HL-60 (cell line): Measurements from ENCODE around the gene HSDL1.

Experiments used
- CTCF ChIP-seq: IDR thresholded peaks from one replicate; pipeline ENCODE4 v1.5.1; 2011; ENCODE audit warnings: low read length, control low read depth, inconsistent platforms; ENCODE audit not compliant: insufficient read depth
- GABPA ChIP-seq: IDR thresholded peaks from 2 replicates; pipeline ENCODE4 v1.6.1; 2012; ENCODE audit warnings: low read depth
- POLR2AphosphoS5 ChIP-seq: IDR thresholded peaks from 2 replicates; pipeline ENCODE4 v1.6.1; 2012; ENCODE audit warnings: low read depth
- REST ChIP-seq: IDR thresholded peaks from 2 replicates; pipeline ENCODE4 v1.6.1; 2012; ENCODE audit warnings: low read depth; ENCODE audit not compliant: insufficient replicate concordance
- SPI1 ChIP-seq: IDR thresholded peaks from 2 replicates; pipeline ENCODE4 v1.6.1; 2012; ENCODE audit warnings: low read depth, mild to moderate bottlenecking, borderline replicate concordance

GRCh38 chr16:84138824-84139627, 6.0 kb downstream of the HSDL1 start:
- TF ChIP-seq CTCF (no peak), REST (no peak), GABPA (no peak), POLR2AphosphoS5 (no peak), SPI1 (no peak)
